GM18505 (cell line): ENCODE data around the gene IRF2.

Experiments
- ATAC-seq: cut with Tn5 transposase; IDR thresholded peaks from one replicate; pipeline ENCODE4 v1.9.1; 2021; ENCODE audit not compliant: unreplicated experiment
- POLR2A ChIP-seq: IDR thresholded peaks from 4 replicates; pipeline ENCODE4 v1.6.1; 2011; ENCODE audit warnings: borderline replicate concordance; ENCODE audit not compliant: insufficient read depth, insufficient read length; ENCODE audit errors: extremely low read depth

The IRF2 gene

GRCh38 chr4:184408684-184409081, 65.7 kb downstream of the IRF2 start:
- ATAC-seq = no peak
- TF ChIP-seq POLR2A = no peak

- ATAC-seq = no peak
- no peak for TF ChIP-seq POLR2A
These were observed 66.2 kb downstream of the IRF2 start for GRCh38 chr4:184408021-184408683.

- TF ChIP-seq POLR2A = no peak
- ATAC-seq = no peak
These were observed 67.4 kb downstream of the IRF2 start for GRCh38 chr4:184406958-184407391.

GRCh38 chr4:184404047-184404446, 70.3 kb downstream of the IRF2 start:
- TF ChIP-seq POLR2A = no peak
- ATAC-seq = no peak

GRCh38 chr4:184403384-184403781, 71.0 kb downstream of the IRF2 start:
- ATAC-seq = no peak
- no peak for TF ChIP-seq POLR2A

GRCh38 chr4:184402740-184403383, 71.5 kb downstream of the IRF2 start:
- no peak for ATAC-seq
- TF ChIP-seq POLR2A = no peak

- no peak for ATAC-seq
- TF ChIP-seq POLR2A = no peak
These were observed 72.1 kb downstream of the IRF2 start for GRCh38 chr4:184402239-184402638.

GRCh38 chr4:184401397-184402171, 72.8 kb downstream of the IRF2 start:
- ATAC-seq = no peak
- TF ChIP-seq POLR2A = no peak

GRCh38 chr4:184400891-184401290, 73.5 kb downstream of the IRF2 start:
- no peak for ATAC-seq

GRCh38 chr4:184400375-184400870, 73.9 kb downstream of the IRF2 start:
- no peak for ATAC-seq
- TF ChIP-seq POLR2A = no peak

More at GRCh38 chr4:184400891-184401290, 73.5 kb downstream of the IRF2 start:
- no peak for TF ChIP-seq POLR2A

GRCh38 chr4:184399512-184399908, 74.8 kb downstream of the IRF2 start:
- TF ChIP-seq POLR2A = no peak
- ATAC-seq = no peak

- no peak for ATAC-seq
- no peak for TF ChIP-seq POLR2A
These were observed 75.4 kb downstream of the IRF2 start for GRCh38 chr4:184398741-184399511.
